HepG2 (cell line): Measurements from ENCODE around the gene SECTM1. TPM values are rescaled to one million over a fixed set of nuclear protein-coding genes. Genes with fewer than 3 reads are reported as not detected.
A peak's percentile ranks its signal among the peaks of the same experiment; 100 is the strongest.

Experiments
- AGO1 ChIP-seq: fragments of 200-400 bp; formaldehyde crosslinking; IDR thresholded peaks from 2 replicates; pipeline ENCODE4 v1.6.1; 2017; ENCODE audit warnings: mild to moderate bottlenecking, low read depth, low read length, moderate library complexity; ENCODE audit not compliant: poor library complexity, severe bottlenecking
- ATRX ChIP-seq: sonication (generic); formaldehyde crosslinking; IDR thresholded peaks from 2 replicates; pipeline ENCODE4 v1.4.0; 2020; ENCODE audit warnings: missing genetic modification reagents, borderline replicate concordance
- E2F2 ChIP-seq: sonication (generic); formaldehyde crosslinking; IDR thresholded peaks from 2 replicates; pipeline ENCODE4 v1.4.0; 2020; ENCODE audit warnings: missing genetic modification reagents, borderline replicate concordance
- EZH2 ChIP-seq: conservative IDR thresholded peaks from 2 replicates; pipeline ENCODE4 v1.6.1; 2012; ENCODE audit warnings: mild to moderate bottlenecking, low read depth, low read length, moderate library complexity
- FOXK2 ChIP-seq: fragments of 450-650 bp; IDR thresholded peaks from 2 replicates; pipeline ENCODE4 v1.6.1; 2016
- GATAD2A ChIP-seq: IDR thresholded peaks from 2 replicates; pipeline ENCODE4 v1.6.1; 2016
- HHEX ChIP-seq: IDR thresholded peaks from 2 replicates; pipeline ENCODE4 v1.6.1; 2016; ENCODE audit warnings: control low read depth
- HNF1B ChIP-seq: sonication (generic); formaldehyde crosslinking; IDR thresholded peaks from 2 replicates; pipeline ENCODE4 v1.5.1; 2020; ENCODE audit warnings: mild to moderate bottlenecking, moderate library complexity, missing genetic modification reagents
- JARID2 ChIP-seq: sonication (generic); formaldehyde crosslinking; IDR thresholded peaks from 2 replicates; pipeline ENCODE4 v1.8.1; 2023; ENCODE audit warnings: missing genetic modification reagents, inconsistent platforms; ENCODE audit not compliant: insufficient replicate concordance
- MYNN ChIP-seq: sonication (generic); formaldehyde crosslinking; IDR thresholded peaks from 2 replicates; pipeline ENCODE4 v1.4.0; 2020; ENCODE audit warnings: mild to moderate bottlenecking, low read depth, missing genetic modification reagents
- RARG ChIP-seq: sonication (generic); formaldehyde crosslinking; IDR thresholded peaks from 2 replicates; pipeline ENCODE4 v1.4.0; 2020; ENCODE audit warnings: low read depth, mild to moderate bottlenecking, missing genetic modification reagents
- SNAPC2 ChIP-seq: sonication (generic); formaldehyde crosslinking; IDR thresholded peaks from 2 replicates; pipeline ENCODE4 v1.8.1; 2022; ENCODE audit warnings: mild to moderate bottlenecking, missing genetic modification reagents
- TOPORS ChIP-seq: sonication (generic); formaldehyde crosslinking; IDR thresholded peaks from 2 replicates; pipeline ENCODE4 v1.8.0; 2023; ENCODE audit warnings: mild to moderate bottlenecking, missing genetic modification reagents
- ZBTB25 ChIP-seq: IDR thresholded peaks from 2 replicates; pipeline ENCODE4 v1.6.1; 2018; ENCODE audit warnings: missing genetic modification reagents
- ZFP36L2 ChIP-seq: sonication (generic); formaldehyde crosslinking; IDR thresholded peaks from 2 replicates; pipeline ENCODE4 v1.4.0; 2020; ENCODE audit warnings: missing genetic modification reagents
- ZNF224 ChIP-seq: sonication (generic); formaldehyde crosslinking; IDR thresholded peaks from 2 replicates; pipeline ENCODE4 v1.5.0; 2020; ENCODE audit warnings: mild to moderate bottlenecking, missing genetic modification reagents
- ZNF329 ChIP-seq: sonication (generic); formaldehyde crosslinking; IDR thresholded peaks from 2 replicates; pipeline ENCODE4 v1.9.0; 2021; ENCODE audit warnings: low read depth, mild to moderate bottlenecking, missing genetic modification reagents
- ZNF333 ChIP-seq: sonication (generic); formaldehyde crosslinking; IDR thresholded peaks from 2 replicates; pipeline ENCODE4 v1.4.0; 2020; ENCODE audit warnings: mild to moderate bottlenecking, missing genetic modification reagents, borderline replicate concordance
- ZNF501 ChIP-seq: sonication (generic); formaldehyde crosslinking; IDR thresholded peaks from 2 replicates; pipeline ENCODE4 v1.5.1; 2020; ENCODE audit warnings: mild to moderate bottlenecking, moderate library complexity, missing genetic modification reagents
- ZNF687 ChIP-seq: sonication (generic); formaldehyde crosslinking; IDR thresholded peaks from 2 replicates; pipeline ENCODE4 v1.5.1; 2020; ENCODE audit warnings: mild to moderate bottlenecking, missing genetic modification reagents, moderate library complexity
- polyA plus RNA-seq, 8 experiments: library from polyadenylated mRNA; depleted of rRNA in 3 of 8; stranded (reverse) in 7 of 8; unstranded in 1 of 8; fragments of >200 nt; fragmentation: Illumina TruSeq in 4 of 8; extraction: Trizol in 4 of 8; gene quantifications; 2 replicates each; pipeline versions ENCODE4 v1.2.1 to v1.2.3, GENCODE V29; 2011 to 2016; ENCODE audit warnings: low read depth in 4 of 8, missing spikeins in 1 of 8, mixed read lengths in 1 of 8; ENCODE audit not compliant: insufficient read depth in 1 of 8
- total RNA-seq, 5 experiments: library from RNA; depleted of rRNA; stranded (reverse); fragments of >200 nt; fragmentation: Illumina TruSeq; extraction: Trizol; gene quantifications; 2 replicates each; pipeline ENCODE4 v1.2.3, GENCODE V29; 2016; ENCODE audit warnings: low read depth in 1 of 5
- TF ChIP-seq, protein P1 (sequence below): IDR thresholded peaks from 2 replicates; pipeline ENCODE4 v1.6.1; 2016; ENCODE audit warnings: low read depth, control low read depth

SECTM1 gene
- total and polyA plus RNA-seq, 2 of the 13 experiments (the other 11 are each of a cell fraction or from before 2014, with no cell fraction given) = 3.5 to 5.3 TPM

GRCh38 chr17:82375359-82376041 lies 41.9 kb upstream of the SECTM1 start (continued):
- TF ChIP-seq ZNF333 (peak; percentile 35; the same call in 1 of the 2 replicates), MYNN (CRISPR knock-in tag) (no peak), ZNF329 (CRISPR knock-in tag) (no peak), TOPORS (CRISPR knock-in tag) (no peak), ZNF501 (CRISPR knock-in tag) (peak; percentile 9; the same call in 1 of the 2 replicates), FOXK2 (no peak), AGO1 (no peak), E2F2 (no peak), RARG (CRISPR knock-in tag) (no peak), HHEX (CRISPR knock-in tag) (no peak), SNAPC2 (CRISPR knock-in tag) (no peak), ATRX (CRISPR knock-in tag) (no peak), ZFP36L2 (CRISPR knock-in tag) (no peak), ZNF224 (no peak), JARID2 (no peak), GATAD2A (no peak; the same call in 1 of the 2 replicates), ZNF687 (CRISPR knock-in tag) (no peak), HNF1B (CRISPR knock-in tag) (peak; percentile 52; the same call in 1 of the 2 replicates), ZBTB25 (no peak), EZH2 (no peak)
- TF ChIP-seq, protein P1, sequence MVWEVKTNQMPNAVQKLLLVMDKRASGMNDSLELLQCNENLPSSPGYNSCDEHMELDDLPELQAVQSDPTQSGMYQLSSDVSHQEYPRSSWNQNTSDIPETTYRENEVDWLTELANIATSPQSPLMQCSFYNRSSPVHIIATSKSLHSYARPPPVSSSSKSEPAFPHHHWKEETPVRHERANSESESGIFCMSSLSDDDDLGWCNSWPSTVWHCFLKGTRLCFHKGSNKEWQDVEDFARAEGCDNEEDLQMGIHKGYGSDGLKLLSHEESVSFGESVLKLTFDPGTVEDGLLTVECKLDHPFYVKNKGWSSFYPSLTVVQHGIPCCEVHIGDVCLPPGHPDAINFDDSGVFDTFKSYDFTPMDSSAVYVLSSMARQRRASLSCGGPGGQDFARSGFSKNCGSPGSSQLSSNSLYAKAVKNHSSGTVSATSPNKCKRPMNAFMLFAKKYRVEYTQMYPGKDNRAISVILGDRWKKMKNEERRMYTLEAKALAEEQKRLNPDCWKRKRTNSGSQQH (CRISPR knock-in tag) = no peak
